Activated T-cell treated with anti-CD3 and anti-CD28 coated beads for 48 hours (primary cell): Measurements from ENCODE around the gene TBL1X.
"Not testable (repeated sequence)": the region's sequence is repeated elsewhere in the genome, so short reads cannot be mapped to it uniquely, and the experiment has no call there.

Source experiments
- DNase-seq: peaks from one replicate; pipeline ENCODE4 v3.0.0-alpha.2; 2020; ENCODE audit warnings: low read depth

Gene TBL1X

DNA sequence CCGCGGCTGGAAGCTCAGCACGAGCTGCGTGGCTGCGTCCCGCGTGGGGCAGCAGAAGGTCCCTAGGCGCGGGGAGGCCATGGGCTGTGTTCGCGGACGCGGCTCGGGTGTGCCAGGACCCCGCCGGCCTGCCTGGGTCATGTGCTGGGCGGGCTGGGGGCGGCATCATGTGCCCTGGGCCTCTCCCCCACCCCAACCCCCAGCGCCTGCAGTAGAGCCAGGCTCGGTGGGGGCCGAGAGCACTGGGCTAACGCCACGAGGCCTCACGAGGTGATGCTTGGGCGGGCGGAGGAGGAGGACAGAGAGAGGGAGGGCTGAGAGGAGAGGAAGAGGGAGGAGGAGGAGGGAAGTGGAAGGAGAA is 300.9 kb downstream of the TBL1X start, which contains the start of gene GPR143:
GPR143 (minus strand) TSS at position 111 of the 361 bp plus-strand sequence; CDS start at position 81, 30 bp downstream.
- no peak for DNase-seq

DNA sequence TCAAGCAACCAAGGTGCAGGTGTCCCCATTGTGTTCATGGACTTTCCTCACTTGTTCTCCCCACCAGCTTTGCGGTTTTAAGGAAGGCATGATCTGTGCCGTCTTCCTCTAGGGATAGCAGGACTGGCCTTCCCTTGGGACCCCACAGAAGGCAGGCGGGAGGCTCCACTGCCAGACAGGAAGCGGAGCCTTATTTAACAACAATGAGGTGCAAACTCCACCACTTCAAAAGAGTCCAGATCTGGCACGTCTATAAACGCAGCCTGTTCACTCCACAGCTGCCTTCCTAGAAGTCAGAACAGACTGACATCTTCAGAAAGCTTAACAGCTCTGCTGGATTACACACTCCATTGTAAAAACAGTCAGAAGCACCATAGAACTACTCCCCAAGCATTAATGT is 302.5 kb downstream of the TBL1X start:
- no peak for DNase-seq

DNA sequence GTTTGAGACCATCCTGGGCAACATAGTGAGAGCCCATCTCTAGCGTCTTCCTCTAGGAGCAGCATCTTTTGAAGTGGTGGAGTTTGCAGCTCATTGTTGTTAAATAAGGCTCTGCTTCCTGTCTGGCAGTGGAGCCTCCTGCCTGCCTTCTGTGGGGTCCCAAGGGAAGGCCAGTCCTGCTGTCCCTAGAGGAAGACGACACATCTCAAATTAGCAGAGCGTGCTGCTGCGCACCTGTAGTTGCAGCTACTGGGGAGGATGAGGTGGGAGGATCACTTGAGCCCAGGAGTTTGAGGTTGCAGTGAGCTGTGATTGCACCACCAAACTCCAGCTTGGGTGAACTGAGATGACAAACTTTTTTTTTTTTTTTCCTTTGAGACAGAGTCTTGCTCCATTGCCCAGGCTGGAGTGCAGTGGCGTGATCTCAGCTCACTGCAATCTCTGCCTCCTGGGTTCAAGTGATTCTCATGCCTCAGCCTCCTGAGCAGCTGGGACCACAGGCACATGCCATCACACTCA is 303.5 kb downstream of the TBL1X start:
- not testable (repeated sequence) for DNase-seq

DNA sequence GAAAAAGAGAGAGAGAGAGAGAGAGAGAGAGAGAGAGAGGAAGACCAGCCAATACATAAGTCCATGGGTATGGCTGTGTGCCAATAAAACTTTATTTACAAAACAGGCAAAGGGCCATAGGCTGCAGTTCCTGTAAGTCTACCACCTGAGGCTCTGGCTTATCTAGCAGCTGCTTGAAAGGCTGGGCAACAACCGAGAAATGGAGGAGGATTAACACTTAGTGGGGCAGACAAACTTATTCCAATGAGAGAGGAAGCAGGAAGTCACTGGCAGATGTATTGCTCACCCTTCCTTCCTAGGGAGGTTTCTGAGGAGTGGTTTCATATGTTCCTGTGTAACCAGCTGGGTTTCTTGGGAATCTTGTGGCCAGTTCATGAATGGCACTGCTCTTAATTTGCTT is 305.5 kb downstream of the TBL1X start:
- DNase-seq, result no peak

DNA sequence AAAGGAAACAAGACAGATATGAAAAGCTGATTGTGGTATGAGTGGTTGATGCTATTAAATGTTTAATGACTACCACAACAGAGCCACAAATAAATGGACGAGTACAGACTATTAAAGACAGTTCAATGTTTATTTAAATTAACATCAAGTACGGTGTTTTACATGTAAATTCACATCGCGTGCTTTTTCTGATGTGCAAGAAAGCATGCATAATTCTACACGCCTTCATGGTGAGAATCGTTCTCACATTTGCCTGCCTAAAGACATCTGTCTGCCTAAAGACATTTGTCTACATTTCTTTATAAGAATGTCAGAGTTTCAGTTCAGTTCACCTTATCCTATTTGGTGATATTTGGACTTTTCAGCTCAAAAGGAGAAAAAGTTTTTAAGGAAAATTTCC is 308.1 kb downstream of the TBL1X start:
- DNase-seq, result no peak

DNA sequence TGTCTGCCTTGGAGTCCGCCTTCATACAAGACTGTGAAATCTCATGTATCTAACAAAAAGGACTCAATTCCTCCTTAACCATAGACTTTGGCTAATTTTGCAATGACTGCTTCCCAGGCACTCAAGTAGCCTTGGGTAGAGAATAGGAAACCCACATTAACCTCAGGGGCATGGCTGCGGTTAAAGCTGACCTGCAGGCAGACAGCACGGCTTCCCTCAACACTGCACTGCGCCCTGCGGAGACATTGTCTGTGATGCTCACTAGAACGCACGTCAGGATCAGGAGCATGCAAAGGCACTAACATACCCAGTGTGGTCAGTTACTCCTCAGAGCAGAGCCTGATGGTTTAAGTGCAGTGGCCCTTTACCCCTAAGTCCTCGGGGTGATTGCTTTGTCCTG is 311.1 kb downstream of the TBL1X start:
- no peak for DNase-seq

DNA sequence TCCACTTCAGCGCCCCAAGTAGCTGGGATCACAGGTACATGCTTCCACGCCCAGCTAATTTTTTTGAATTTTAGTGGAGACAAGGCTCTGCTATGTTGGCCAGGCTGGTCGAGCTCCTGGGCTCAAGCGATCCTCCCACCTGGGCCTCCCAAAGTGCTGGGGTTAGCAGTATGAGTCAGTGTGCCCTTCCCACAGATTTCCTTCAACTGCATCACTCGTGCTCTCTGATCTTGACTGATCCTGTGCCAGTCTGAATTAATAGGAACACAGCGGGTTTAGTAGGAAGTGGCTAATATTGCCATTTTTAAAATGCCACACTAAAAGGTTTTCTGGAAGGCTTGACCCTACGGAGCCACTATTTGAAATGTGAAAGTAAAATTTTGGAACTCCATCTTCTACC is 317.1 kb downstream of the TBL1X start:
- no peak for DNase-seq

DNA sequence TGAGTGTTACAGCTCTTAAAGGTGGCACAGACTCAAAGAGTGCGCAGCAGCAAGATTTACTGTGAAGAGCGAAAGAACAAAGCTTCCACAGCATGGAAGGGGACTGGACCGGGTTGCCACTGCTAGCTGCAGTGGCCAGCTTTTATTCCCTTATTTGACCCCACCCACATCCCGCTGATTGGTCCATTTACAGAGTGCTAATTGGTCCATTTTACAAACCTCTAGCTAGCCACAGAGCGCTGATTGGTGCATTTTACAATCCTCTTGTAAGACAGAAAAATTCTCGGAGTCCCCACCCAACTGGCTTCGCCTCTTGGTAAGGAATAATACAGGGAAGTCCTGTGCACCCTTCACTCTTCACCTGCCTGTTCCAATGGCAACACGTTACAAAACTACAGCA is 319.5 kb downstream of the TBL1X start:
- no peak for DNase-seq

DNA sequence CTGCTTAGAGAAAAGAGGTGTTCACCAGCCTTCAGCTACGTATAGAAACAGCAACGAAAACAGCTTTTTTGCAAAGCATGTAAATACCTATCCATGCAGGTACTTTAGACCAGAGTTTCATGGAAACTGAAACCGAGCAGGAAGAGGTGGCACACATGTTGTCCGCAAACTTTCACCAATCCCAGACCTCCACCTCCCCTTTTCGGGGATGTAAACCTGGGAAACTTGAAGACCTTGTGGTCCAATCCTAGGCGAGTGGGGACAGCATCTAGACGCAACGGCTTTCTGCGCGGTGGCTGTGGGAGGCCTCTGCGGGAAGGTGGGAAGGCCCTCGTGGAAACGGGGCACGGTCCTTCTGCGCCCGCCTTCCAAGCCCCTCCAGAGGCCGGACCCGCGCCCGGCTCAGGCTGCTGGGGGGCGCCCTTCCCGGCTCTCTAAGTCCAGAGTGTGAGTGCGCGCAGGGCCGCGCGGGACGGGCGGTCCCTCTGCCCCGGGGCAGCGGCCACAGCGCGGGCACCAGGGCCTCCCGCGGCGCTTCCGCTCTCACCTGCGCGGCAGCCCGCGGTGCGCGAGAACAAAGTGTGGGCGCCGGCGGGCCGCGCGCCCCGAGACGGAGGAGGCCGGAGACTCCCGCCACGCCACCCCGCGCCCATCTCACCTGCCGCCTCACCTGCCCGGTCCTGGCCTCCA is 320.5 kb downstream of the TBL1X start:
- no peak for DNase-seq

DNA sequence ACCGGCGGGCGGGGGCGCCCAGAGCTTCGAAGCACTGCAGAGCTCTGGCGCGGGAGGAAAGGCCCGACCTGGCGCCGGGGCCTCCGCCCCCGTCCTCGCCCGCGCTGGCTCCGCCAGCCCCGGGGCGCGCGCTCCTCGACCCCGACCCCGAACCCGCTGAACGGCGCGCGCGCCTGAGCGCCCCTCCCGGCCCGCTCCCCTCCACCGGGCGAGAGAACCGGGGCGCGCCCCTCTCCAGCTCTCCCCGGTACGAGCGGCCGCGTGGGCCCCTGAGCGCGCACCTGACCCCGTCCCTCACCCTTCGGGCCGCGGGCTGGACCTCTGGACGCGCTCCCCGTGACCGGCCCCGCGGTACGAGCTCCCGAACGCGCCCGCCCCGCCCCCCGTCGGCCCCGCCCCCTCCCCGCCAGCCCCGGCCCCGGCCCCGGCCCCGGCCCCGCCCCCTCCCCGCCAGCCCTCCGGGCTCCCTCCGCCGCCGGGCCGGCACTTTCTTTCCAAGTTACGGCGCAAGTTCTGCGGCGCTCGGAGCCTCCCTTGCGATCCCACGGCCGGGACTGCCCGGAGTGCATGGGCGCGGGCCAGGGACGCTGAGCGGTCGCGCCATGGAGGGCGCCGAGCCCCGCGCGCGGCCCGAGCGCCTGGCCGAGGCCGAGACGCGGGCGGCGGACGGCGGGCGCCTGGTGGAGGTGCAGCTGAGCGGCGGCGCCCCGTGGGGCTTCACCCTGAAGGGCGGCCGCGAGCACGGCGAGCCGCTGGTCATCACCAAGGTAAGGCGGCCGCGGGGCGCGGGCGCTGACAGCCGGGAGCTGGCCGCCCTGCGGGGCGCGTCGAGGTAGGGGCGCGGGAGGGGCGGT is 321.3 kb downstream of the TBL1X start, which contains the start of gene SHROOM2:
SHROOM2 (plus strand) TSS at position 486 of the 854 bp plus-strand sequence; CDS start at position 603, 117 bp downstream.
- no peak for DNase-seq

DNA sequence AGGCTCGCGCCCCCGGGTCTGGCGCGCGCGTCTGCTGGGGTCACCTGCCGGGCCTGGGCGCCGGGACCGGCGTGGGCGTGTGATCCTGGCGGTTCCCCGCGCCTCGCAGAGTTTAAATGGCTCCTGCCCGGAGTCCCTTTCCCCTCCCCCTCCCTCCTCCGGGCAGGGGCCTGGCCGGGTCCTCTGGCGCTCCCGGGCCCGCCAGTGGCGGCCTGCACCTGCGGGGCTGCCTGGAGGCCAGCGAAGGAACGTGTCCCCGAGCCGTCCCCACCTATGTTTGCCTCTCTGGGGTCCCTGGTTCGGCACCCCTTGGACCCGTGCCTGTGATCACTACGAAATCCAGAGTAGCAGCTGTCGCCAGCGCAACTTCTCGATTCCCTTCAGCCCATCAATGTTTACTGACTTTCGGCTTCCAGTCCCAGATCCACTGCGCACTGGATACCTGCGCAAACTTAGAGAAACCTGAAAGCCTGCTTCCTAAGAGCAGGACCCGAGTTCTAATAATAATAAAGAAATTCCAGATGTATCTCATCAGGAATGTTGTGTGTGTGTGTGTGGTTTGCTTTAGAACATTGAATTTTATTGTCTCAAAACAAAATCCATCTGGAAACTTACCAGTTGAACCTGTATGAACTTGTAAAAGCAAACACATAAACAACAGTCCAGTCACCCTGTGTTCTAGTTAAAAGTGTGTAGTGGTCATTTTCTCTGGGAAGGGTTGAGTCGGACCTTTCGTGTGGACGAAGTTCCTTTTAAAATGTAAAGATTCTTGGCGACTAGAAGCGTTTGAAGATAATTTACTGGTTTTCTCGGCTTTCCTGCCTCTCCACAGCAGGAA is 322.2 kb downstream of the TBL1X start:
- no peak for DNase-seq

DNA sequence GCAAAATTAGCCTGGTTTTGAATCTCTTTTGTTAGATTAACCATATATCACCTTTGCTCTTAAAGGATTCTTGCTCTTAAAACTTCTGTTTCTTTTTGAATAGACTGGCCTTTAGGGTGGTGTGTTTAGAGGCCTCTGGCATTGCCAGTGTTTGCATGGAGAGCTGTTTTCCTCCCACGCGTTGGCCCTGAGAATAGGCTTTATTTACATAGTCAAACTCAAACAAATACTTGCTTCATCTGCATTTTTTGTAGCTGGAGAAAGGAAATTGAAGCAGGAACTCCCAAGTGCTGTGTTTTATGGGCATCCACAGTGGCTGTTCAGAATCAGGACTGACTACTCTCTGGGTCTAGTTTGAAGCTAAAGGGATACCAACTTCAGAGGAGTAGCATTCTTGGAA is 324.1 kb downstream of the TBL1X start:
- DNase-seq, result no peak

DNA sequence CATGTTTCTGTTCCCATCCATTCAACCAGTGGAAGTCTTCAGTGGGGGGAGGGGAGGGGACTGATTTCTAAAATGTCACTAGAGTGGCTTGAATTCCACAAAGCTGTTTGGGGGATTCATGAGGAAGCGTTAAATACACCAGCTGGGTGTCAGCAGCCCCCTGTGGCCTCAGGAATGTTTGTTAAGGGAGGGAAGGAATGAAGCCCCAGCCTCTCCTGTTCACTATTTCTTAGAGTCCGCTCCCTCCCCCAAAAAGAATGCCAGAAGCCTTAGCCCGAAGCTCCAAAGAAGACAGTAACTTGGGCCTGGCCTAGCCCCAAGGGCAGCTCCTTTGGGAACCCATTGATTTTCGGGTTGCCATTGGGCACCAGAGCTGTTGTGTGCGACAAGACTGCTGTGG is 324.7 kb downstream of the TBL1X start:
- no peak for DNase-seq
